Measurements from ENCODE around the gene GPC6.

Gene GPC6

DNA sequence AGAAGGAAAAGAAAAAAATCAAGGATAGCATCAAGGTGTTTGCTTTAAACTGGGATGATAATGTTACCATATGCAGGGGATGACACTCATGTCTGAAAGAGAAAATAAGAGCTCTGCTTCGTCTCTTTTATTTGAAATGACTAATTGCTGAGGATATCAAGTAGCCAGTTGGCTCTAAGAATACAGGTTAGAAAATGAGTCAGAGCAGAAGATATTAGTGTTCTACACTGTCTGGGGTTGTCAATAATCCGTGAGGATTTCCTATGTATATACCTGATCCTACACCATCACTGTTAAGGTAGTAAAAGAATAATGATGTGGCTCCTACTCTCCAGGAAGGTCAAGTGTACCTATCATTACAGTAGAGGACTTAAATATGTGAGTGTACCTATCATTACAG lies 562.5 kb downstream of the GPC6 start:
- TF ChIP-seq, protein P1, sequence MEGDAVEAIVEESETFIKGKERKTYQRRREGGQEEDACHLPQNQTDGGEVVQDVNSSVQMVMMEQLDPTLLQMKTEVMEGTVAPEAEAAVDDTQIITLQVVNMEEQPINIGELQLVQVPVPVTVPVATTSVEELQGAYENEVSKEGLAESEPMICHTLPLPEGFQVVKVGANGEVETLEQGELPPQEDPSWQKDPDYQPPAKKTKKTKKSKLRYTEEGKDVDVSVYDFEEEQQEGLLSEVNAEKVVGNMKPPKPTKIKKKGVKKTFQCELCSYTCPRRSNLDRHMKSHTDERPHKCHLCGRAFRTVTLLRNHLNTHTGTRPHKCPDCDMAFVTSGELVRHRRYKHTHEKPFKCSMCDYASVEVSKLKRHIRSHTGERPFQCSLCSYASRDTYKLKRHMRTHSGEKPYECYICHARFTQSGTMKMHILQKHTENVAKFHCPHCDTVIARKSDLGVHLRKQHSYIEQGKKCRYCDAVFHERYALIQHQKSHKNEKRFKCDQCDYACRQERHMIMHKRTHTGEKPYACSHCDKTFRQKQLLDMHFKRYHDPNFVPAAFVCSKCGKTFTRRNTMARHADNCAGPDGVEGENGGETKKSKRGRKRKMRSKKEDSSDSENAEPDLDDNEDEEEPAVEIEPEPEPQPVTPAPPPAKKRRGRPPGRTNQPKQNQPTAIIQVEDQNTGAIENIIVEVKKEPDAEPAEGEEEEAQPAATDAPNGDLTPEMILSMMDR (conservative IDR thresholded peaks at IDR 0.05; ENCODE audit: low read length), result no peak
- DNase-seq (ENCODE audit: low read depth), result no peak
- H3K4me3 ChIP-seq (ENCODE audit: low read length), result no peak overlapping the region

DNA sequence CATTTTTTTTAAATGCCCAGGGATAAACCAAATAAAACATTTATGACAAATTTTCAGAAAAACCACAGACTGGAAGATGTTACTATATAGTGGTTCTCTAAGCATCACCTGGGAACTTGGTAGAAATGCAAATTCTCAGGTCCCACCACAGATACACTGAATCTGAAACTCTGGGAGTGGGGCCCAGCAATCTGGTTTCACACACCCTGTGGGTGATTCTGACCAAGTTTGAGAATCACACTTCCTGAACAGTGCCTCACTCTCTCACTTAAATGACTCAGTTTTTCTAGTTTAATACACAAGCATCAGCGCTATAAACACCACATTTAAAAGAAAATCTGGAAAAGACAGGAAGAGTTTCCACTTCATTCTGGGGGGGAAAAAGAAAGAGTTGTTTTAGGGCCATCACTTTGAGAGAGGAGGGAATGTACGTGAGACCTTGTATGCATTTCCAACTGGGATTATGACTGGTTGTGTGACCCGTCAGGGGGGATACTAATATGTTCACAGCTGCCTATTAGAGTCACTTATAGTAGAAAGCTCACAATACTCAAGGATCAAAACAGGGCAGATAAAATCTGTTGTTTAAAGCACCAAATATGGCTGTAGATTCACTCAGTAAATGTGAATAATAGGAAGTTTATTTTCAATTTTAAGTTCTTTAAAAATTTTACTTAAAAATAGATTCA lies 567.7 kb downstream of the GPC6 start:
- TF ChIP-seq, protein P1 (conservative IDR thresholded peaks at IDR 0.05; ENCODE audit: low read length), result no peak
- DNase-seq (ENCODE audit: low read depth), result no peak
- H3K4me3 ChIP-seq (ENCODE audit: low read length), result no peak overlapping the region

DNA sequence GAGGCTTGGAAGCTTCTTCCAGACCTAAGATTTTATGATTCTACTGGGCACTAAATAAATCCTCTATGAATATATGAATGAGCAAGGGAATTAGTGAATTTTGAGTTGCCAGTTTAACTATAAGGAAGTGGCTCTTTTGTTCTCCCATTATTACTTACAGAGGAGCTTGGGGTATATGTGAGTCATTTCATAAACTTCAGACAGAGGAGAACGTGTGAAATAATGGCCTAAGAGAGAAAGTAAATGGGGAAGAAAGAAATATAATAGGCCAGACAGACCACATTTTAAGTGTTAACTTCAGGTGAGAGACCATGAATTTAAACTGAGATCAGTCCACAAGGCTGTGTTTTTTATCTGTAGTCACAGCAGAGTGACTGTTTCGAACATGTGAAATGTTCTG lies 570.9 kb downstream of the GPC6 start:
- TF ChIP-seq, protein P1 (conservative IDR thresholded peaks at IDR 0.05; ENCODE audit: low read length), result no peak
- H3K4me3 ChIP-seq (ENCODE audit: low read length), result no peak overlapping the region
- no peak for DNase-seq (ENCODE audit: low read depth)

DNA sequence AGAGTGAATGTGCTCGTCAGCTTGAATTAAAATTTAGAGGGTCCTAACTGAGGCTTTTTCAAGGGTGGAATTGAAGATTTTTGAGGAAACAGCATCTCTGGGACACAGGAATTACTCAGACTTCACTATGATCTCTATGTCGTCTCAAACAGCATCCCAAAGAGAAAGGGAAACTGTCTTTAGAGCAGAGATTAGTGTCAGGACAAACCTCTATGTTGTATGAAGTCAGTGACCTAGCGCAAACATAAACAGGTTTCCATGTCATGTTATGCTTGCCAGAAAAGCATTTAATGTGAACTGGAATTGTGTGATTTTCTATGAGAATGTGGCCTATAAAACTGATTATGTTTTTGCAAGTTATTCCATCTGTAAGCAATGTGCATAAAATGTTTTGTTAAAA lies 573.7 kb downstream of the GPC6 start:
- TF ChIP-seq, protein P1 (conservative IDR thresholded peaks at IDR 0.05; ENCODE audit: low read length), result no peak
- H3K4me3 ChIP-seq (ENCODE audit: low read length), result no peak overlapping the region
- DNase-seq (ENCODE audit: low read depth), result no peak

DNA sequence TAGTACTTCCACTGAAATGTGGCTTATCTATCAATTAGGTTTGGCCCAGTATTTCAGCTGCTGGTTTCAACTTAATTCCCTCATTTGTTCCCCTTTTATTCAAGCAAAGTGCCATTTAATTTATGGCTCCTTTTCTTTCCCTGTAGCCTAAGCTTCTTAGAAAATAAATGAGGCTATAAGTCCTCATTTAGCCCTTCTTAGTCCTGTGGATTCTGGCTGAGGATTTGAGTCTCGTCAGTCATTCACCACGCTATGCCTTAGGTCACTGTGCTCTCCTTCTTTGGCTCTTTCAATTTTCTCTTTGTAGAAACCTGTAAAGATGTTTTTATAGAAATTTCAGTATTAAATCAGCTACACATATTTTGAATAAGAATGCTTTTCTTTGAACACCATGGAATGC lies 579.1 kb downstream of the GPC6 start:
- H3K4me3 ChIP-seq (ENCODE audit: low read length), result no peak overlapping the region
- no peak for DNase-seq (ENCODE audit: low read depth)
- TF ChIP-seq, protein P1 (conservative IDR thresholded peaks at IDR 0.05; ENCODE audit: low read length), result no peak

DNA sequence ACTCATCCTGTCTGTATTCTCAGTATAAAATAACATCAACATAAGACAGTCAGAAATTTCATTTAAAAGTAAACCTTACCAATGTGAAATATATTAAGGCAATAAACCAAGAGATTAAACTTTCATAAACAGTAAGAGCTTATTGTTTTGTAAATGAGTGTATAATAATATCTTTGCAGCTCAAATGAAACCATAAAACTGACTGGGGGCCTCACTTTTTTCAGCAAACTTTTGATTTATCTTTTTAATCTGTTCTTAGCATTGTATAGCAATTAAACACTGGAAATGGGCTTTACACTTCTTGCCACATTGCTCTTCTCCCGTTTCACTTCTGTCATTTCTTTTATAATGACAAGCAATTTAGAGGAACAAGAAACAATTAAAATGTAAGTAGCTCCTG lies 580.3 kb downstream of the GPC6 start:
- H3K4me3 ChIP-seq (ENCODE audit: low read length), result no peak overlapping the region
- TF ChIP-seq, protein P1 (conservative IDR thresholded peaks at IDR 0.05; ENCODE audit: low read length), result no peak
- no peak for DNase-seq (ENCODE audit: low read depth)

DNA sequence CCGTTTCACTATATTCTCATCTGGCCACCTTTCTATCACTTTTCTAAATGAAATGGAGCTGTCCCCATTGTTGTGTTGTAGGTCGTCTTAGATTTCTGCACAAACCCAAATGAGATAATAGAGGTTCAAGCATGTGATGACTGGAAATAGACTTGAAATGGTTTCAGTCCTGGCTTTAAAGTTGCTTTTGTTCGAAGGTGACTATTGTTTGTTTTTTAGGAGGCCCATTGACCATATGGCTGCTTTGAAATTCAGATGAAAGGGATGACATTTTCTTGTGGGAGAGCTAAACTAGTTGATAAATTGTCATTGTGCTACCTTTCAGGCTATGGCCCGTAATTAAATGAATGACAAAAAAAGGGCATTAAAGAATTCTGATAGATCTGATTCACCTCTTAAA lies 583.7 kb downstream of the GPC6 start:
- no peak overlapping the region for H3K4me3 ChIP-seq (ENCODE audit: low read length)
- DNase-seq (ENCODE audit: low read depth), result no peak
- TF ChIP-seq, protein P1 (conservative IDR thresholded peaks at IDR 0.05; ENCODE audit: low read length), result no peak
